Peyer's patch (tissue), 4 donors: Measurements from ENCODE around the gene PA2G4. TPM values are rescaled to one million over a fixed set of nuclear protein-coding genes. Genes with fewer than 3 reads are reported as not detected.

ENCODE experiments used
- DNase-seq, 3 donors: peaks; one replicate each; pipeline ENCODE4 v3.0.0-alpha.2; 2017 to 2019
- H3K27ac ChIP-seq, 4 donors: fragments of 200-600 bp; sonication (generic); one replicate each; pipeline ENCODE4 v1.5.1; 2016 to 2019
- H3K27me3 ChIP-seq, 2 donors: fragments of 200-600 bp; sonication (generic); one replicate each; pipeline ENCODE4 v1.5.1; 2019
- H3K36me3 ChIP-seq, 3 donors: fragments of 200-600 bp; sonication (generic); one replicate each; pipeline ENCODE4 v1.5.1; 2016 to 2019
- H3K4me1 ChIP-seq, 4 donors: fragments of 200-600 bp; sonication (generic); one replicate each; pipeline ENCODE4 v1.5.1; 2016 to 2019
- H3K4me3 ChIP-seq, 4 donors: fragments of 200-600 bp; sonication (generic); 1 replicate in 3 of 4; 2 replicates in 1 of 4; pipeline ENCODE4 v1.5.1; 2016 to 2019; ENCODE audit warnings: mild to moderate bottlenecking in 1 of 4
- H3K9me3 ChIP-seq, 4 donors: fragments of 200-600 bp; sonication (generic); one replicate each; pipeline ENCODE4 v1.5.1; 2016 to 2019; ENCODE audit warnings: mild to moderate bottlenecking in 1 of 4
- POLR2A ChIP-seq, 2 donors: fragments of 450-650 bp; IDR thresholded peaks; one replicate each; pipeline ENCODE4 v1.5.1; 2017; ENCODE audit warnings: antibody characterized with exemption in 2 of 2, mild to moderate bottlenecking in 2 of 2, moderate library complexity in 2 of 2
- total RNA-seq, 4 donors: library from RNA; depleted of rRNA; stranded (reverse); fragments of >200 nt; gene quantifications; one replicate each; pipeline ENCODE4 v1.1.0, GENCODE V29; 2016
- TF ChIP-seq, protein P1 (sequence below), 6 experiments: fragments of 450-650 bp in 4 of 6; fragments of 200-600 bp in 2 of 6; sonication (generic) in 1 of 6; IDR thresholded peaks; one replicate each; pipeline ENCODE4 v1.5.1; 2017 to 2019; ENCODE audit warnings: antibody characterized with exemption in 6 of 6, mild to moderate bottlenecking in 3 of 6, moderate library complexity in 1 of 6

Gene PA2G4
- total RNA-seq, 4 donors from 2014 or later: 34.3 to 221 (median 48.7) TPM

DNA sequence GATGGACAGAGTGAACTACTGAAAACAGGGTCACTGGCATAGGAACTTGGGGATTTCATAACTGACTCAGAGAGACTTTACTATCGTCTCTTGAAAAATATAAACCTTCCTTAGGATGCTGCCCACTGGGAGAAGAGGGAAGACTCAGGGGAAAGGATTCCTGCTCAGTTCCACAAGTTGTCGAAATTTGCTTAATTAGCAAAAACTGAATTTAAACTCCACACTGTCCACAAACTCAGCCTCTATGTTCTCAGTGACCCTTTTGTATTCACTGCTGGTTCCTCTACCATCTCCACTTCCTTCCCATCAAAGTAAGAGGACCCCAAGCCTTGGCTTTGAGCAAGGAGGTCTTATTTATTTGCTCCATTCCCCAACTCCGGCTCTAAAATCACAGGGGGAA lies 40.9 kb downstream of the PA2G4 start:
- H3K4me3 ChIP-seq: no peak overlapping the region

DNA sequence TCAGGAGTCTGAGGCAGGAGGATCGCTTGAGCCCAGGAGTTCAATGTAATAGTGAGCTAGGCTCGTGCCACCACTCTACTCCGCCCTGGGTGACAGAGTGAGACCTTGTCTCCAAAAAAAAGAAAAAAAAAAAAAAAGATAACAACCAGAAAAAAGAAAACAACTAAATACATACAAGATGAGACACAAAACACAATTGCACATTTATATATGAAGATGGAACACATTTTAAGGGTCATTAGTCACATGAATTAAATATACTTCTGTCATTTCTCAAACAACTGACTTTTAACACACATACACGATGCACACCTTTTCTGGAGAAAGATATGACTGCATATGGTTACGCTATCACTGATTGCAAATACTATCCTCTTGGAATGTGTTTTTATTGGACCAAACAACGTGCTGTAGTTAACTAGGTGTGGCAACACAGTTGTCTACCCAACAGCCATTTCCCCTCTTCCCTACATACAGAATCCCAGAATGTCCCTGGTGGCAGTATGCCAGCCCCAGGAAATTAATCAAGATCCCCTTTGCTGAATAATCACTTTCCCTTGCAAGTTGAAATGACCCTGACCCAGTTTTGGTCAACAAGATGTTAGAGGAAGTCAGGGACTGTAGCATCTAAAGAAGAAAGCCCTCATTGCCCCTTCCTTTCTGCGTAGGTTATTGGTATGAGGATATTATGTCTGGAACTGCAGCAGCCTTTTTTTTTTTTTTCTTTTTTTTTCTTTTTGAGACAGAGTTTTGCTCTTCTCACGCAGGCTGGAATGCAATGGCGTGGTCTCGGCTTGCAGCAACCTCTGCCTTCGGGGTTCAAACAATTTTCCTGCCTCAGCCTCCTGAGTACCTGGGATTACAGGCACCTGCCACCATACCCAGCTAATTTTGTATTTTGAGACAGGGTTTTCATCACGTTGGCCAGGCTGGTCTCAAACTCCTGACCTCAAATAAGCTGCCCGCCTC lies 42.4 kb downstream of the PA2G4 start:
- Histone ChIP-seq H3K9me3 (no peaks in the 10 kb centered on the region), H3K4me3 (no peak overlapping the region), H3K27me3 (no peaks in the 10 kb centered on the region), H3K36me3 (peaks cover 0 to 33% (median 0%) of the 10 kb centered on the region in 3 donors), H3K4me1 (peaks cover 0 to 19% (median 0%) of the 10 kb centered on the region in 4 donors), H3K27ac (peak overlapping the region in 1 of 4 donors; percentile 10)
- TF ChIP-seq, protein P1, sequence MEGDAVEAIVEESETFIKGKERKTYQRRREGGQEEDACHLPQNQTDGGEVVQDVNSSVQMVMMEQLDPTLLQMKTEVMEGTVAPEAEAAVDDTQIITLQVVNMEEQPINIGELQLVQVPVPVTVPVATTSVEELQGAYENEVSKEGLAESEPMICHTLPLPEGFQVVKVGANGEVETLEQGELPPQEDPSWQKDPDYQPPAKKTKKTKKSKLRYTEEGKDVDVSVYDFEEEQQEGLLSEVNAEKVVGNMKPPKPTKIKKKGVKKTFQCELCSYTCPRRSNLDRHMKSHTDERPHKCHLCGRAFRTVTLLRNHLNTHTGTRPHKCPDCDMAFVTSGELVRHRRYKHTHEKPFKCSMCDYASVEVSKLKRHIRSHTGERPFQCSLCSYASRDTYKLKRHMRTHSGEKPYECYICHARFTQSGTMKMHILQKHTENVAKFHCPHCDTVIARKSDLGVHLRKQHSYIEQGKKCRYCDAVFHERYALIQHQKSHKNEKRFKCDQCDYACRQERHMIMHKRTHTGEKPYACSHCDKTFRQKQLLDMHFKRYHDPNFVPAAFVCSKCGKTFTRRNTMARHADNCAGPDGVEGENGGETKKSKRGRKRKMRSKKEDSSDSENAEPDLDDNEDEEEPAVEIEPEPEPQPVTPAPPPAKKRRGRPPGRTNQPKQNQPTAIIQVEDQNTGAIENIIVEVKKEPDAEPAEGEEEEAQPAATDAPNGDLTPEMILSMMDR (IDR thresholded peaks at IDR 0.05): no peak
- TF ChIP-seq POLR2A (IDR thresholded peaks at IDR 0.05): no peak
- no peak for DNase-seq

More for the DNA sequence above, 40.9 kb downstream of the PA2G4 start:
- H3K9me3 ChIP-seq: no peaks in the 10 kb centered on the region
- H3K27ac ChIP-seq: no peak overlapping the region
- H3K4me1 ChIP-seq: peaks cover 0 to 13% (median 0%) of the 10 kb centered on the region in 4 donors
- TF ChIP-seq, protein P1 (IDR thresholded peaks at IDR 0.05): no peak
- TF ChIP-seq POLR2A (IDR thresholded peaks at IDR 0.05): no peak
- H3K27me3 ChIP-seq: no peaks in the 10 kb centered on the region
- H3K36me3 ChIP-seq: peaks cover 0 to 44% (median 0%) of the 10 kb centered on the region in 3 donors
- DNase-seq: no peak

DNA sequence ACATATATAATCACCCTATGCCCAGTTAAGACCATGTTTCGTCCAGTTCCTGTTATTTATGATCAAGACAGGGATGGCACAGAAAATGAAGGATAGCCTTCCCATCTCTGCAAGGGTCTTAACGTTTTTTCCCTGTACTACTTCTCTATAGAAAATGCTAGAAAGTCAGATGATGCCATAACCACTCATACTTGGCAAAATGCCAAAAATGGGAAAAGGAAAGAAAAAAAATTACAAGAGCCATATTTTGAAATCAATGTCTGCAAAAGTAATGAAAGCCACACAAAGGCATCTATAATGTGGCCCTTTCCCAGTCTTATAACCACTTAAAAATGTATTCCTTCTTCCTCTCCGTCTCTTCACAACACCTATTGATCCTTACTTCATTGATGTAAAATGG lies 46.2 kb downstream of the PA2G4 start:
- peaks cover 0 to 30% (median 6%) of the 10 kb centered on the region in 4 donors for H3K4me1 ChIP-seq
- H3K4me3 ChIP-seq: no peak overlapping the region
- no peak overlapping the region for H3K27ac ChIP-seq
- no peak for DNase-seq
- no peaks in the 10 kb centered on the region for H3K9me3 ChIP-seq
- H3K36me3 ChIP-seq: no peaks in the 10 kb centered on the region
- TF ChIP-seq POLR2A (IDR thresholded peaks at IDR 0.05): no peak
- TF ChIP-seq, protein P1 (IDR thresholded peaks at IDR 0.05): no peak
- no peaks in the 10 kb centered on the region for H3K27me3 ChIP-seq

DNA sequence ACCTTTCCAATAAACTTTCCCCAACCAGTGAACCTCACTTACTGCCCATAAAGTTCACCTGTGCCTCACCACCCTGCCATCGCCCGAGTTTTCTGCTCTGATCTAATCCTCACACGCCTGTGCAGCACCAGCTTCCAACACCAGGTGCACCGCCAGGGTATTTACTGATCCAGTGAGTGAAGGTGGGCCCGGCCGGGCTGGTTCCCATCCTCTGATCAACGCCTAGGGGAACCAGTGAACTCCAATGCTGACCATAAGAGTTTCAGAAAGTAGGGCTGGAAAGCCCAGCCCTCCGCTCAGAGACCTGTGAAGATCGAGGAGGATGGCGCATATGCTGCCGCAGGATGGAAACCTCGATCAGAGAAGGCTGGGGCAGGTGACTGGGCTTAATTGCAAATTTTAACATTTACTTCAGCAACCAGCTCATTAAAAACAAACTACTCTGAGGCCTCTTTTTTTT lies 47.3 kb downstream of the PA2G4 start:
- H3K4me3 ChIP-seq: peak overlapping the region; percentile 43 to 82 (median 56)
- DNase-seq: peak; percentile 80 to 84 (median 82)
- H3K27me3 ChIP-seq: no peaks in the 10 kb centered on the region
- H3K36me3 ChIP-seq: no peaks in the 10 kb centered on the region
- peaks cover 0 to 27% (median 6%) of the 10 kb centered on the region in 4 donors for H3K4me1 ChIP-seq
- H3K9me3 ChIP-seq: no peaks in the 10 kb centered on the region
- peak overlapping the region; percentile 84 to 98 (median 90) for H3K27ac ChIP-seq
- TF ChIP-seq, protein P1 (IDR thresholded peaks at IDR 0.05): peak; percentile 50 to 85 (median 71)
- TF ChIP-seq POLR2A (IDR thresholded peaks at IDR 0.05): peak; percentile 7 to 48

DNA sequence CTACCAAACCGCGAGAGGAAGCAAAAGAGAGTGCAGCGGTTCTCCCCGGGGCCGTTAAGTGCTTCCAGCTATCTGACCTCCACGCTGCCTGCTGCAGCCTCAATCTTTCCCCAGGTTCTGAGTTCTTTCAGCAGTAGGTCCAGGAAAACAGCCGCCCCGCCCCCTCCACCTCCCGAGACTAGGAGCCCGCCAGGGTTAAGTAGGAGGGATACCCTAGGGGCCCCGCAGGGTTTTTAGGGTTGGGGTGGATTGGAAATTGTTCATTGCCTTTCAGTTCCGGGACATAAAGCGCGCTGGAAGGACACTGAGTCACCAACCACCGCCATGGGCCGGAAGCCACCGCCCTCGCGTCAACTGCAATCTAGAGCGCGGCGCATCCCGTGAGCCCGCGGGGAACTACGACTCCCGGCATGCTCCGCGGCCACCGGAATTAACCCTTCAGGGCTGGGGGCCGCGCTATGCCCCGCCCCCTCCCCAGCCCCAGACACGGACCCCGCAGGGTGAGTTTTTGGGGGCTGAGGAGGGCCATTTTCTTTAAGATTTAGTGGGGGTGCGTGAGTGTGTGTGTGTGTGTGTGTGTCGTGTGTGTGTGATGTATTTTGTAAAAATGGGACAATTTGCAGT lies 47.9 kb downstream of the PA2G4 start, which contains the start of gene MYL6B:
TSS of gene MYL6B (plus strand) at position 456 of the 624 bp plus-strand sequence. CDS start 1,332 bp downstream, outside the sequence.
- H3K4me3 ChIP-seq: peak within 1 kb of the TSS; percentile 43 to 82 (median 56)
- peaks cover 0 to 26% (median 6%) of the 10 kb centered on the region in 4 donors for H3K4me1 ChIP-seq
- no peaks in the 10 kb centered on the region for H3K27me3 ChIP-seq
- no peaks in the 10 kb centered on the region for H3K36me3 ChIP-seq
- DNase-seq: peak; percentile 96 to 98 (median 96)
- TF ChIP-seq, protein P1 (IDR thresholded peaks at IDR 0.05): no peak
- TF ChIP-seq POLR2A (IDR thresholded peaks at IDR 0.05): peak in 1 of 2 donors; percentile 26
- H3K9me3 ChIP-seq: no peaks in the 10 kb centered on the region
- H3K27ac ChIP-seq: peak within 1 kb of the TSS; percentile 84 to 98 (median 90)
